ENCODE results near the gene BCAS3.
A peak's percentile ranks its signal among the peaks of the same experiment; 100 is the strongest.

Gene BCAS3

DNA sequence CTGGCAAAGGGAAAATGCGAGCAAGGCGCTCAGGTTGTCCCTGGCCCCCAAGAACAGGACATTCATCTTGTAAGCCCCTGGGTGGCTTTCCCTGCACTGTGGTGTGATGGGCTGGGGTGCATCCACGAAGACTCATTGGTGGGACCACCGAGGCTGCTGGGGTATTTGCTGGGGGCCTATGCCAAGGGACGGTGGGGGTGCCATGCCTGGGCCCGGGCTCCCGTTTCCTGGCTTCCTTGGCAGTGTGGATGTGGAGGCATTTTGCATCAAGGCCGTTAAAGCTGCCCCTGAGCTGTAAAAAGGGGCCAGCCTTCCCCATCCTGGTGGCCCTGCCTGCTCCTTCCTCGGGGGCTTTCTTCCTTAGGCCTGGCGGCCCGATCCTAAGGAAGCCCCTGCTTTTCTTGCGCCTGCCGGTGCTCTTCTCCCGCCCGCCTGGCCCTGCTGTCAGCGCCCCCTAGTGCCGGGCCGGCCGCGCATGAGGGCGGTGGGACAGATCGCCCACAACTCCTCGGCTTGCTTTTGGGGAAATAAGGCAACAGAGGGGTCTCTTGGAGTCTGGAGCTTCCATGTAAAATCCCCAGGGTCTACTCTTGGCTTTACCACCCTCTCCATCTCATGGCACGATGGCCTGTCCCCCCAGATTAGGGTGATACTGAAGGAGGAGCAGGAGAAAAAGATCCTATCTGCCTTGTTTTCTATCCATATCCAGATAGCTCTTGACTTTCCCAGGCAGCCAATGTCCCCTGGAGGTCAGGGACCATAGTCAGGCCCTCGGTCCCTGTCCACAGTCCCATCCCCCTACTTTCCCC, 712.2 kb downstream of the BCAS3 start:
- Histone ChIP-seq H3K27me3 (ENCODE audit: control insufficient read depth in 1 of 2, insufficient read depth in 2 of 2, low read length in 2 of 2) (peaks cover under 1 to 6% of the 10 kb centered on the region in 2 donors), H3K27ac (ENCODE audit: low read length) (no peak overlapping the region), H3K9ac (ENCODE audit: low read length in 2 of 2) (no peak overlapping the region), H3K4me1 (ENCODE audit: control insufficient read depth, insufficient read depth, low read length) (peaks cover 7% of the 10 kb centered on the region), H3K36me3 (ENCODE audit: control insufficient read depth in 2 of 2, insufficient read depth in 2 of 2, low read length in 2 of 2) (no peaks in the 10 kb centered on the region), H3K9me3 (ENCODE audit: control insufficient read depth in 2 of 2, low read length in 2 of 2) (no peaks in the 10 kb centered on the region), H3K4me3 (ENCODE audit: low read length in 2 of 2) (peak overlapping the region in 1 of 2 donors; percentile 49)

DNA sequence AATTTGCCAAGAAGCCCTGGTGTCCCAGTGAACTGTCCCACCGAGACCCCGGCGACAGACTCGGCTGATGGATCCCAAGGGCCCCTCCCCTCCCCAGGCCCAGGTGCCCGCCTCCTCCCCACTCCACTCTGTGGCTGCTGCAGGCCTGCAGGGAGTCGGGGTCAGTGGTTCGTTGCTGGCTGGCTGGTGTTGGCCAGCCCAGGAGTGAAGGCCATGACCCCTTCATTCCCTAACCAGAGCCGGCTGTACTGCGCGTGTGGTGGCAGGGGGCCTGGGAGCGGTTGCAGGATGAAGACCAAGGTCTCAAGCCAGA, 712.8 kb downstream of the BCAS3 start:
- peaks cover 7% of the 10 kb centered on the region for H3K4me1 ChIP-seq (ENCODE audit: control insufficient read depth, insufficient read depth, low read length)
- no peak overlapping the region for H3K27ac ChIP-seq (ENCODE audit: low read length)
- no peak overlapping the region for H3K4me3 ChIP-seq (ENCODE audit: low read length in 2 of 2)

DNA sequence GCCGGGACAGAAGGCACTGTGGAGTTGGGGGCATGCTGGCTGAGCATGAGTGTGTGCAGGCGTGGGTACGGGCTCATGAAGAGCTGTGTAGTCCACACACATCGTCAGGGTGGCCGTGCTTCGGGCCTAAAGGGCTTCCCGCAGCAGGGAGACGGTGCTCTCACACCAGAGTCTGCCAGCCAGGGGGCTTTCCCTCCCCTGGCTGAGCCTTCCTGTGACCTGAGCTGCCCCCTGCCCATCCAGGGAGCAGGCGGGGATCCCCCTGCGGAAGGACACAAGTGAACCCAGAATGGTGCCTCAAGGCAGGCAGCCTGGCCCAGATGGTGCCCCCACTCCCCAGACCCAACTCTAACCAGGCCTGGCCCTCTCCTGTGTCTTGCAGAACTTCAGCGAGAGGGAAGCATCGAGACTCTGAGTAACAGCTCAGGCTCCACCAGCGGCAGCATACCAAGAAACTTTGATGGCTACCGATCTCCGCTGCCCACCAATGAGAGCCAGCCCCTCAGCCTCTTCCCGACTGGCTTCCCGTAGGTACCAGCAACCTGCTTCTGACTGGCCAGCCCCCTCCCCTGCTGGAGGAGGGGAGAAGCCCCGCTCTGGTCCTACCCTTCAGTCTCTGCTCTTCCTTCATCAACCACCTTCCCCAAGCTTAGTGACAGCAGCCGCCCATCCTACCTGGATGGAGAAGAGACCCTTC, 714.1 kb downstream of the BCAS3 start:
- Histone ChIP-seq H3K27ac (ENCODE audit: low read length) (no peak overlapping the region), H3K4me3 (ENCODE audit: low read length in 2 of 2) (no peak overlapping the region), H3K4me1 (ENCODE audit: control insufficient read depth, insufficient read depth, low read length) (peaks cover 17% of the 10 kb centered on the region), H3K27me3 (ENCODE audit: control insufficient read depth in 1 of 2, insufficient read depth in 2 of 2, low read length in 2 of 2) (peaks cover 9 to 20% of the 10 kb centered on the region in 2 donors), H3K36me3 (ENCODE audit: control insufficient read depth in 2 of 2, insufficient read depth in 2 of 2, low read length in 2 of 2) (no peaks in the 10 kb centered on the region), H3K9me3 (ENCODE audit: control insufficient read depth in 2 of 2, low read length in 2 of 2) (no peaks in the 10 kb centered on the region), H3K9ac (ENCODE audit: low read length in 2 of 2) (no peak overlapping the region)

More for the DNA sequence above, 712.8 kb downstream of the BCAS3 start:
- H3K27me3 ChIP-seq (ENCODE audit: control insufficient read depth in 1 of 2, insufficient read depth in 2 of 2, low read length in 2 of 2), result peaks cover 3 to 7% of the 10 kb centered on the region in 2 donors
- H3K9ac ChIP-seq (ENCODE audit: low read length in 2 of 2), result no peak overlapping the region
- H3K36me3 ChIP-seq (ENCODE audit: control insufficient read depth in 2 of 2, insufficient read depth in 2 of 2, low read length in 2 of 2), result no peaks in the 10 kb centered on the region
- no peaks in the 10 kb centered on the region for H3K9me3 ChIP-seq (ENCODE audit: control insufficient read depth in 2 of 2, low read length in 2 of 2)

DNA sequence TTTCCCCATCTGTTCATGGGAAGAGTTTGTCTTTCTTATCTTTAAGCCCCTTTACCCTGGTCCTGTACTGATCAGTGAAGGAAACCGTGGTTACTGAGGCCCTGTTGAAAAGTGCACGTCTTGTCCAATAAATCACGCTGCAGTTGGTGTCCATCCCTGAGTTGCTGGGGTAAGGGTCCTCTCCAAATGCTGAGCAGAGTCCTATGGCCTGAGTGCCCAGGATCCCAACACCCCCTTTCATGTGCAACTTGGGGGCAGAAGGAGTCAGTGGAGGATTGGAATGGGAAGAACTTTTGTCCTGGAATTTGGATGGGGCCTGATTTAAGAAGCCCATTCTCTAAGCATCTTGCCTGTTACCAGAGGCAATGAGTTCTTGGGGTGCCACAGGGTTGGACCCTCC, 715.0 kb downstream of the BCAS3 start:
- Histone ChIP-seq H3K9me3 (ENCODE audit: control insufficient read depth in 2 of 2, low read length in 2 of 2) (no peaks in the 10 kb centered on the region), H3K27me3 (ENCODE audit: control insufficient read depth in 1 of 2, insufficient read depth in 2 of 2, low read length in 2 of 2) (peaks cover 13 to 29% of the 10 kb centered on the region in 2 donors), H3K27ac (ENCODE audit: low read length) (no peak overlapping the region), H3K4me1 (ENCODE audit: control insufficient read depth, insufficient read depth, low read length) (peaks cover 24% of the 10 kb centered on the region), H3K4me3 (ENCODE audit: low read length in 2 of 2) (no peak overlapping the region), H3K36me3 (ENCODE audit: control insufficient read depth in 2 of 2, insufficient read depth in 2 of 2, low read length in 2 of 2) (no peaks in the 10 kb centered on the region), H3K9ac (ENCODE audit: low read length in 2 of 2) (no peak overlapping the region)

DNA sequence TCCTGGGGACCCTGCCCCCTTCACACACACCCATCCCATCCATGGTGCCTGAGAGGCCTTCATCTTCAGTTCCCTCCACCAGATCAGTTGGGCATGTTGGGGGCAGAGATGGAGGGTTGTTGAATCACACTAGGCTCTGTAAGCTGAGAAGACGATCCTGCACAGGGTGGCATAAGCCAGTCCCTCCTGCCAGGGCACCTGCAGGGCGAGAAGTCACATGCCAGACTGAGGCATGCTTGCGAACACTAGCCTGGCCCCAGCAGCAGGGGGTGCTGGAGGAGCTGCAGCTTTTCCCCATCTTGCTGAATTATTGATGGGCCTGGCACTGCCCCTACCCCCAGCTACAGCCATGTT, 715.9 kb downstream of the BCAS3 start:
- Histone ChIP-seq H3K4me3 (ENCODE audit: low read length in 2 of 2) (no peak overlapping the region), H3K27ac (ENCODE audit: low read length) (no peak overlapping the region), H3K27me3 (ENCODE audit: control insufficient read depth in 1 of 2, insufficient read depth in 2 of 2, low read length in 2 of 2) (peaks cover 21 to 38% of the 10 kb centered on the region in 2 donors), H3K36me3 (ENCODE audit: control insufficient read depth in 2 of 2, insufficient read depth in 2 of 2, low read length in 2 of 2) (no peaks in the 10 kb centered on the region), H3K9ac (ENCODE audit: low read length in 2 of 2) (no peak overlapping the region), H3K4me1 (ENCODE audit: control insufficient read depth, insufficient read depth, low read length) (peaks cover 30% of the 10 kb centered on the region), H3K9me3 (ENCODE audit: control insufficient read depth in 2 of 2, low read length in 2 of 2) (no peaks in the 10 kb centered on the region)

DNA sequence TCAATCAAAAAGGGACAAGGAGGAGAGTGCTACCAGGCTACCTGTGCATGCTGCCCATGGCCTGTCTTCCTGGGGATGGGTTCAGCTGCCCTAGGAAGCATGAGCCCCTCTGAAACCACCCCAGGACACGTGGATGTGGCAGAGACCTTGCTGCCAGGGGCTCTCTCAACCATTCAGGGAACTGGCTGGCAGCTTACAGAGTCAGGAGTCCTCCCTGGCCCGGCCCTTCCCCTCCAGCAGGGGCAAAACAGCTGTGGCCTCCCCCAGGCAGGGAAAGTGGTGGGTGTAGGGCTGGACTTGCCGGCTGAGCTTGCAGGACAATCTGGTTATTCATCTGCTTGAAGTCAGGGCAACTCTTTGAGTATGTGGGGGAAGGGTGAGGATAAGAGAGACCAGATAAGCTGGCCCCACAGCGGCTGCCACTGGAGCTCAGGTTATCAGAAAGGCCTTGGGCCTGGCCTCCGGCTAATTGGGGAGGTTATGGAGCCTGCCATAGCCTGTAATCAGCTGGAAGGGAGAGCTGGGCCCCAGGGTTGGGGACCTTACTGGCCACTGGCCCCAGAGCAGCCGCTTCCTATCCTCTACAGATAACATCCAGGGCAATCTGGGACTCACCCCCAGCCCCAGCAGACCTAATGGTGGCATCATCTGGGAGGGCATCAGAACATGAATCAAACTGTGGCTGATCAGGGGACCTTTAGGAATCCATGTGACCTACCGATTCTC, 716.4 kb downstream of the BCAS3 start:
- Histone ChIP-seq H3K27me3 (ENCODE audit: control insufficient read depth in 1 of 2, insufficient read depth in 2 of 2, low read length in 2 of 2) (peaks cover 25 to 40% of the 10 kb centered on the region in 2 donors), H3K4me3 (ENCODE audit: low read length in 2 of 2) (no peak overlapping the region), H3K4me1 (ENCODE audit: control insufficient read depth, insufficient read depth, low read length) (peaks cover 35% of the 10 kb centered on the region), H3K9ac (ENCODE audit: low read length in 2 of 2) (no peak overlapping the region), H3K36me3 (ENCODE audit: control insufficient read depth in 2 of 2, insufficient read depth in 2 of 2, low read length in 2 of 2) (no peaks in the 10 kb centered on the region), H3K9me3 (ENCODE audit: control insufficient read depth in 2 of 2, low read length in 2 of 2) (no peaks in the 10 kb centered on the region), H3K27ac (ENCODE audit: low read length) (no peak overlapping the region)

DNA sequence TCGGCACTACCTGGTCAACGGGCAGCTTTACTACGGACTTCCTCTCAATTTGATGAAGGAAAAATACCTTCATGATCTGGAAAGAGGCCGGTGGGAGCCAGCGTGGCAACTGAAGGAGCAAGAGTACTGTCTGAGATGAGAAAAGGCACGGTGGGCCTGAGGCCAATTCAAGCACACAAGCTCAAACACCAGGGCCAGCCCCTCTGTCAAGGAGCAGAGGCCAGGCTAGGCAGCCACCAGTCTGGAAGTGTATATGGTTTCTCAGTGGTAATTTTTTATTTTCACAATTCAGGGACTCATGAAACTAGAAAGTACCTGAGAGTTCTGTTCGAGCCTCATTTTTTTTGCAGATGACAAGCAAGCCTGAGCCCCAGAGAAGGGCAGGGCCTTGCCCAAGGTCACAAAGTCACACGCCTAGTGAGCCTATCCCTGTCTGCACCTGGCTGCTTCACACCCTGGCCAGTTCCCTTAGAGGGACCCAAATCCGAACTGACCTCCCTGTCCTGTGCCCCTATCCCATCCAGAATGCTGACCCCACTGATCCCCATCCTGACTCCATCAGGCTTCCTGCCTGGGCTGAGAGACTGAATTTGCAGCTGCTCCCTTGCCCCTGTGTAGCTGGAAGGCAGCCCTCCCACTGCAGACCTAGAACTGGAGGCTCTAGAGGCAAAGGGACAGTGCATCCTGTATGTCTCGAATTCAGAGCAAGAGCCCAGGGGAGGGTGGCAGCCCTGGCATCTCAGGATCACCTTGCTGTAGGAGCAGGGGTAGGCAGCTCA, 717.2 kb downstream of the BCAS3 start:
- no peak overlapping the region for H3K9ac ChIP-seq (ENCODE audit: low read length in 2 of 2)
- H3K4me3 ChIP-seq (ENCODE audit: low read length in 2 of 2), result no peak overlapping the region
- peaks cover 34% of the 10 kb centered on the region for H3K4me1 ChIP-seq (ENCODE audit: control insufficient read depth, insufficient read depth, low read length)
- H3K9me3 ChIP-seq (ENCODE audit: control insufficient read depth in 2 of 2, low read length in 2 of 2), result no peaks in the 10 kb centered on the region
- no peaks in the 10 kb centered on the region for H3K36me3 ChIP-seq (ENCODE audit: control insufficient read depth in 2 of 2, insufficient read depth in 2 of 2, low read length in 2 of 2)
- H3K27ac ChIP-seq (ENCODE audit: low read length), result no peak overlapping the region
- H3K27me3 ChIP-seq (ENCODE audit: control insufficient read depth in 1 of 2, insufficient read depth in 2 of 2, low read length in 2 of 2), result peaks cover 25 to 45% of the 10 kb centered on the region in 2 donors

DNA sequence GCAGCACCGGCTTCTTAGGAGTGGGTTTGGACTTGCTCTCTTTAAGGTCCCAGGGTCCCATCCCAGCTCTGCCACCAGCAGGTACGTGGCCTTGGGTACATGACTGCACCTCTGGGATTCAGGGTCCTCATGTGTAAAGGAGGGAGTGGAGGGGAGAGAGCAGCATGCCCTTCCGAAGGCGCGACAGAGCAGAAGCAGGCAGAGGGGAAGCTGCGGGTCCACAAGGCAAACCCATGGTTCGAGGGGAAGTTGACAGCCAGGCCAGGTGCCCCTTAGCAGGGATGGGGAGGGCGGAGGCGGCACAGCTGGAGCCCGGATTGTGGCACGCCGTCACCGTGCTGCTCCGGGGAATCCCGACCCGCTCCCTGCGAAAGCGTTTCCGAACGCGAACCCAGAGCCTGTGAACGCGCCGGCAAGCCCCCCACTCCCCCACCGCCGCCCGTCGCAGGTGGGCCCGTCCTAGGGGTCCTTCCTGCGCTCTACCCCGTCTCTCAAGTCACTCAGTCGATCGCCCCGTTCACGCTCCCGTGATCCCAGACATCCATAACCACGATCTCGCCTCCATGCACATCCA, 717.8 kb downstream of the BCAS3 start:
- H3K4me1 ChIP-seq (ENCODE audit: control insufficient read depth, insufficient read depth, low read length), result peaks cover 33% of the 10 kb centered on the region
- no peak overlapping the region for H3K4me3 ChIP-seq (ENCODE audit: low read length in 2 of 2)
- no peak overlapping the region for H3K9ac ChIP-seq (ENCODE audit: low read length in 2 of 2)

DNA sequence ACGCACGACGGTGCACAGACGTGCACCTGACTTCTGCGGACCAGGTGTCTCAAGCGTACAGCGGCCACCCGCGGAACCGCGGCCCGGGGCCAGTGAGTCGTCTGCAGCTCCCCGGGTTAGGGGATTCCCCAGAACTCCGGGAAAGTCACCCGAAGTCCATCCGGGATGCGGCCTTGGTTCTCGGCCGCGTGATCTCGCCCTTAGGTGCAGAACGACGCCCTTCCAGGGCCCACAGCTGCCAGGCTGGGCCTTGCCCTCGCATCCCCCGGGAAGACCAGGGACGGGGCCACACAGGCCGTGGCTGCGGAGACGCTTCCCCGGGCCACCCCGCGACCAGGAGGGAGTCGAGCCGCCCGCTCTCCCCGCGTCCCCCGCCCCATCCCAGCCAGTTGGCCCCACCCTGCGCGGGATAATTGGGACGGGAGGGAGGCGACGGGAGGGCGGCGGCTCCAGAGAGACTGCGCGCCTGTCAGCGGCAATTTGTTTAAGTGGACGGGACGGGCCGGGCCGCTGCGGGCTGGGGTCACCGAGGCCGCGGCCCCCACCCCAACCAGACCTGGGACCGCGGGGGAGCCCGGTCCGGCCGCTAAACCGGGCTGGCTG, 718.4 kb downstream of the BCAS3 start:
- no peaks in the 10 kb centered on the region for H3K9me3 ChIP-seq (ENCODE audit: control insufficient read depth in 2 of 2, low read length in 2 of 2)
- H3K36me3 ChIP-seq (ENCODE audit: control insufficient read depth in 2 of 2, insufficient read depth in 2 of 2, low read length in 2 of 2), result no peaks in the 10 kb centered on the region
- H3K9ac ChIP-seq (ENCODE audit: low read length in 2 of 2), result no peak overlapping the region
- H3K4me1 ChIP-seq (ENCODE audit: control insufficient read depth, insufficient read depth, low read length), result peaks cover 38% of the 10 kb centered on the region
- no peak overlapping the region for H3K27ac ChIP-seq (ENCODE audit: low read length)
- H3K4me3 ChIP-seq (ENCODE audit: low read length in 2 of 2), result peak overlapping the region in 1 of 2 donors; percentile 40
- peaks cover 30 to 51% of the 10 kb centered on the region in 2 donors for H3K27me3 ChIP-seq (ENCODE audit: control insufficient read depth in 1 of 2, insufficient read depth in 2 of 2, low read length in 2 of 2)

More for the DNA sequence above, 717.8 kb downstream of the BCAS3 start:
- peaks cover 25 to 46% of the 10 kb centered on the region in 2 donors for H3K27me3 ChIP-seq (ENCODE audit: control insufficient read depth in 1 of 2, insufficient read depth in 2 of 2, low read length in 2 of 2)
- no peaks in the 10 kb centered on the region for H3K9me3 ChIP-seq (ENCODE audit: control insufficient read depth in 2 of 2, low read length in 2 of 2)
- H3K27ac ChIP-seq (ENCODE audit: low read length), result no peak overlapping the region
- H3K36me3 ChIP-seq (ENCODE audit: control insufficient read depth in 2 of 2, insufficient read depth in 2 of 2, low read length in 2 of 2), result no peaks in the 10 kb centered on the region
